ENCODE measurements around the gene VGLL4.
"Not testable (repeated sequence)": the region's sequence is repeated elsewhere in the genome, so short reads cannot be mapped to it uniquely, and the experiment has no call there.

Gene VGLL4

DNA sequence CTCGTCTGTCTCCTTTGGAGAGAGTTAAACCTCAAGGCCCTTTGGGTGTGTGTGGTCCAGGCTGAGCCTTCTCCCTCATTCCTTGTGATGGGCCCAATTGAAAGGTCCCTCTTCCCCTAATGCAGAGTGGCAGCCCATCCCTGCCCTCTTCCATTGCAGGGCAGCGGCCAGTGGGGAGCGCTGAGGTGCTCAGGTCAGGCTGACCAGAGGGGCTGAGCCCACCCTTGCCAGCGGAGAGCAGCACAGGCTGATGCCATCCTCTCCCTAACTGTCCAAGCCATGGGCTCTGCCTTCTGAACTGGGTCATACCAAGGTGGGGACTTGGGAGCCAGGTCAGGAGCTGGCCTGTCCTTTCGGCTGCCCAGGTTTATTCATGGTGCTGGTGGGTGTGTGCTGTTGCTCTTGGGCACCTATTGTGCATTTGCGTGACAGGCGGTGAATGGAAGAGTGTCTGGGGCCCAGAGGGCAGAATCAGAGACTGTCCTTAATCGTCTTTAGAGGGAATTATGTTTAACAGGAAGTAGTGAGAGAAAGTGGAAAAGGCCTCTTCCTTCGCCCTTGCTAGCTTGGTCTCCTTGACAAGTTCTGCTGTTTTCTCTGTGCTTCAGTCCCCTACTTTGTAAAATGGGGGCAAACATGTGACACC lies 96.9 kb downstream of the VGLL4 start:
- no peak for DNase-seq

DNA sequence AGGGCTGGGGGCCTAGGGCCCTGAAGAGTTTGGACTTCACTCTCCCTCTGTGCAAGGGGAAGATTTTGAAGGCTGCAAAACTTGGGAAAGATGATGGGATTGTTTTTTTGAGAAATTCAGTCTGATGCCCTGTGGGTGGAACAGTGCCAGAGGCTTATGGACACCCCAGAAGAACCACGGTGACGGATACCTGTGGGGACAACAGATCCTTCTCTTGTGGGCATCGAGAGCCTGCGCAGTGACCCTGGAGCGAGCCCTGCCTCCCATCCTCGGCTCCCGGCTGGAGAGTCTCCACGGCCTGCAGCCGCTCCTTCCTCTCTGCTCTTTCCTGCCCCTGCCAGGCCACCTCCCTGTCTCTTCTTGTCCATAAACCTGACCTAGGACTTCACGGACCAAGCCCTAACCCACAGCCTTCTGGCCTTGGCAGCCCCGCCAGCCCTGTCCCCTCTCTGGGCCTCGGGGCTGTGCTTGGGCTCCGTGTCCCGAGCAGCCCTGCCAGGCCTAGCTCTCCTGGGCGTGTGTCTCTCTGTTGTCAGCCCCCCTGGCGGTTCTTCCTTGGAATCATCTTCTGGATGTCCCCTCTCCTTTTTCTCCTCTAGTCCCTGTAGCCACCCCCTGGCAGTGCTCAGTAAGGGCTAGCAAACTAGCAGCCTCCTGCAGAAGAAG lies 98.4 kb downstream of the VGLL4 start:
- DNase-seq: no peak

DNA sequence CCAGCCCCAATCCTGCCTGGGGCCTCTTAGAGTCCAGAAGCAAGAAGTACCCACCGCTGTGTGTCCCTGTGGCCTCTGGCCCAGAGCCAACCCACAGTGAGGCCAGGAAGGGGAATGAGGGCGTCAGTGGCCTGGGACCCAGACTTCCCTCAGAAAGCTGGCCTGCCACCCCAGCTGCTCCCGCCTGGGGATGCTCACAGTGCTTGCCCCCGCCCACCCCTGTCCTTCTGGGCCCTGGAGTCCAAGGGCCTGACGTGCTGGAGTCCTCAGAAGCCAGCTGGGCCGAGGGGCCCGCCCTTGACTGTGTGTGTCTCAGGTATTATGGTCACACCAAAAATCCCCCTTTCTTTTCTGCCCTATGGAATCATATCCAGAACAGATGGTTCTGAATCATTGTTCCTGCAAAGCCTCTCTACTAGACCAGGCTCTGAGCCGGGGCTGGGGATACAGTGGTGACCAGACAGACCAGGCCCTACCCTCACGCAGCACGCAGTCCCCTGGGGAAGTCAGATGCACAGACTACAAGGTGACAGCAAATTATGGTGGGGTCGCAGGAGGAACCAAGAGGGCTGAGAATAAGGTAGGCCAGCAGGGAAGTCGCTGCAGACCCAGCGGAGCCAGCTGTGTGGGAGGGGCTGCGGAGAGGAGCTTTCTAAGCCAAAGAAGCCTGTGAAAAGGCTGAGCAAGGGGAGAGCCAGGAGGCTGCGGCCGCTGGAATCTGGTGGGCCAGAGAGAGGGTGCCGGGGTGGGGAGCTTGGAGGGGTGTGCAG lies 99.1 kb downstream of the VGLL4 start:
- DNase-seq: no peak

DNA sequence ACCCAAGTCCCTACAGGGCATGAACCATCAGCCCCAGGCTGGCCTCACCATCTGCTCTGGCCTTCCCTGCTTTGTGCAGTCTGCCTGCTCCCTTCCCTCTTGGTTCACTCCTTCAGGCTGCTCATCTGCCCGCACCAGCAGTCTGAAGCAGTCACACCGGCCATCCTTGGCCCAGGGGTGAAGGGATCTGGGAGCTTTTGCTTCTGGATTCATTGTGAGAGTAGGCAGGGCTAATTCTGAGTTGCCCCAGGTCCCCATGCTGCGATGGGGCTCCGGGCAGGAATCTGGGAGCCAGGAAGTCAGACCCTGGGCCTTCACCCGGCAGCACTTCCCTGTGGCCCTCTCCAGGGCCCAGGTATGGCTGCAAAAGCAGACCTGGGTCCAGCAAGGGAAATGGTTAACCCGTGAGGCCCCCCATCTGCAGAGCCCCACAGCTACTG lies 99.7 kb downstream of the VGLL4 start:
- DNase-seq: no peak

DNA sequence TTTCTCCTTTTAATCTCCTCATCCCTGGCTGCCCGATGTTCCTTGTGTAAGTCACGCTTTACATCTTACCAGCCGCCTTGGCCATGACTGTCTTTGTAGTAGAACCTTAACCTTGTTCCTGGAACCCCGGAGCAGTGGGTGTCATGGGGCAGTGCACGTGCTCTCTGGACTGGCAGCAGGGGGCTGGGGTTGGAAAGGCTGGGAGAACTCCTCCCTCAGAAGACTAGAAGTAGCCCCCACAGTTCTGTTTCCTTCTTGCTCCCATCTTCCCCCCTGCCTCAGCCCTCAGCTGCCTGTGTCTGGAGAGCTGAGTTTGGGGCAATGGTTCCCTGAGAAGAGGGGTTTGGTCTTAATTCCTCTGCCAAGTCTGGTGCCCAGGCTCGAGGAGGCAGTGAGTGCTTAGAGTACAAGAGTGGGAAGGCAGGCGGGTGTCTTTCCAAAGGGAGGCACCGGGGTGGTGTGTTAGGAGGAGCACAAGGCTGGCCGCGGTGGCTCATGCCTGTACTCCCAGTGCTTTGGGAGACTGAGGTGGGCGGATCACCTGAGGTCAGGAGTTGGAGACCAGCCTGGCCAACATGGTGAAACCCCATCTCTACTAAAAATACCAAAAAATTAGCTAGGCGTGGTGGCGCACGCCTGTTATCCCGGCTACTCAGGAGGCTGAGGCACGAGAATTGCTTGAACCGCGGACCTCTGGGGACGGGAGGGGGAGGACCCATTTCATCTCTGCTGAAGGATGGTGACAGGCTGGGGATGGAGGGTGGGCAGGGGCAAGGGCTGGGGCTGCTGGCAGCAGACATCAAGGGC lies 100.4 kb downstream of the VGLL4 start:
- no peak for DNase-seq

DNA sequence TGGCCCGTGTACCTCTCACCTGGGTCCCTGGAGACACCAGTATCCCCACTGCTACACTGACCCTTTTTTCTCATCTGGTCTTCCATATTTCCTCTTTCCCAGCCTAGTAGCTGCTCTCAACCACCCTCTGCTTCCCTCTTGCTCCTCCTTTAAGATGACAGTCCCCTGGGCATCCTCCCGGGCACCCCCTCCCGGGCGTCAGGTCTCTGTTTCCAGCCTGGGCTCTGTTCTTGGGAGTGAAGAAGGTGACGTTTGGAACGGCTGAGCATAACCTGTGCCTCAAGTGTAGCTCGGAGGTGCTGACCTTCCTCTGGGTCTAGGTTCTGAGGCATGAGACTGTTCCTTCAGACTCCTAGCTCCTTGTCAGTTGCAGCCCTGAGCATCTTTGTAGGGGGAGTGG lies 101.2 kb downstream of the VGLL4 start:
- no peak for DNase-seq

DNA sequence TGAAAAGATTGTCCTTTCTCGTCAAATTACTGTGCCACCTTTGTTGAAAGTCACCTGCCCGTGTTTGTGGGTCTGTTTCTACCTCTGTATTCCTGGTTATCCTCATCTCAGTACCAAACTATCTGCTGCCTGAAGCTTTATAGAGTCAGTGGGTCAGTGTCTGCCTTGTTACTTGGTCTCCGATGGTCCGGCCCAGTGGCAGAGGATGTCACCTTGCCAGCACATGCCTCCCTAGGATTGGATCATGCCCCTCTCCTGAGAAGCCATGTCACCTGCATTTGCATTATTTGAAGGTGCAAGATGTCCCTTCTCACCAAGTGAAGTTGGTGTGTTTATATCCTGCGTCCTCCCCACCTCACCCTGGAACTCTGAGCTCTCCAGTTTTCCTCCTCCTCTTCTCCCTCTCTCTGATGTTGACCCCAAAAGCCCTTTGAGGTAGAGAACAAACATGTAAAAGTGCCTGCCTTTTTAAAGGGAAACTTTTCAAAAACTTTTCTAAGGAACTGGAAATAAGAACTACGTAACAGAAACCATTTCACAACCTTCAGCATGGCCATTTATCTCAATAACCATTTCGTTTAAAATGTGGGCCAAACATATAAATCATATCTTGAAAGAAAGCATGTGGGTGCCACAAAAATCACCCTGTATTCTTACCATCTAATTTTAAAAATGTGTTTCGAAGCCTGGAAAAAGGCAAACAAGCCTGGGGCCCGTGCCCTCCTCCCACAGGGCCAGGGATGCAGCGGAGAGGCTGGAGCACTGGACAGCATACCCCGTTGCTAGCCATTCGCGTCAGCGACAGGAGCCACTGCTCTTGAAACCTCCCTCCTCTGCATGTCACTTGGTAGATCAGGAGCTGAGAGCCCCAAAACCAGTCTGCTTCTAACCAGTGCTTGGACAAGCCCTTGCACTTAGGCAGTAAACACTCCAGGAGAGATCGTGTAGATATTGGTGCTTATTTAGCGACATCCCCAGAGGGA lies 102.1 kb downstream of the VGLL4 start:
- DNase-seq: no peak

DNA sequence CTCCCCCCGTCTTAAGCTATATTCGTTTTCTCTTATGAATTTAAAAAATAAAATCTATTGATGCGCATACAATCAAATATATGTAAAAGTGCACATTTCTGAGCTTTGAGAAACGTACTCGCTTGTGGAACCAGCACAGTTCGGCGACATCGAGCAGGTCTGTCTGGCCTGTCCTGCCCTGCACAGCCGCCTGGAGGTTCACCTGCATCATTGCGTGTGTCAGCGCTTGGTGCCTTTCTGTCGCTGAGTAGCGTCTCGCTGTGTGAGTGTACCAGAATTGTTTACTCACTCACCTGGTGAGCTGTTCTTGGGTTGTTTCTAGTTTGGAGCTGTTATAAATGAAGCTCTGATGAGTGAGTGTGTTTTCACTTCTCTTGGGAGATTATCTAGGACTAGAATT lies 104.0 kb downstream of the VGLL4 start:
- DNase-seq: no peak

DNA sequence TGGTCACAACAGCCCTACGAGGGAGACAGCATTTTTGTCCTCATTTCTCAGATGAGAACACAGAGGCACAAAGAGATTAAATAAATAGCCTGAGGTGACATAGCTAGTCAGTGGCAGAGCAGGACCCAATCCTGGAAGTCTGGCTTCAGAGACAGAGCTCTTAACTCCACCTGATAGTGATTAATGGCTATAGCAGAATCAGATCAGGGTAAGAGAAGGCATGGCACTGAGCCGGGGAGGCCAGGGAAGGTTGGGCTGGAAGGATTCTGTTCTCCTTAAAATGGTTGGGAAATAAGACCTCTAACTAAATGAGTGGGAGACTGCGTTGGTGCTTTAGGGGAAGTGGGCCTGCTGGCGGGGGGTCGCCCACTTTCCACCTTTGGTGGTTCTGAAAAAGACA lies 104.5 kb downstream of the VGLL4 start:
- DNase-seq: no peak

DNA sequence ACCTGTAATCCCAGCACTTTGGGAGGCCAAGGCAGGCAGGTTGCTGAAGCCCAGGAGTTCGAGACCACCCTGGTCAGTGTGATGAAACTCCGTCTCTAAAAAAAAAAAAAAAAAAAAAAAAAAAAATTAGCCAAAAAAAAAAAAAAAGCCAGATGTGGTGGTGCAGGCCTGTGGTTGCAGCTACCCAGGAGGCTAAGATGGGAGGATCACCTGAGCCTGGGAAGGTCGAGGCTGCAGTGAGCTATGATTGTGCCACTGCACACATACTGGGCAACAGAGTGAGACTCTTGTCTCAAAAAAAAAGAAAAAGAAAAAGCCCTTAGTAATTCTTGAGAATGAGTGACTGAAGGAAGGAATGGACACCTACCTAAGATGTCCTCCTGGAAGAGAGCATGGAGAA lies 105.1 kb downstream of the VGLL4 start:
- DNase-seq: no peak

DNA sequence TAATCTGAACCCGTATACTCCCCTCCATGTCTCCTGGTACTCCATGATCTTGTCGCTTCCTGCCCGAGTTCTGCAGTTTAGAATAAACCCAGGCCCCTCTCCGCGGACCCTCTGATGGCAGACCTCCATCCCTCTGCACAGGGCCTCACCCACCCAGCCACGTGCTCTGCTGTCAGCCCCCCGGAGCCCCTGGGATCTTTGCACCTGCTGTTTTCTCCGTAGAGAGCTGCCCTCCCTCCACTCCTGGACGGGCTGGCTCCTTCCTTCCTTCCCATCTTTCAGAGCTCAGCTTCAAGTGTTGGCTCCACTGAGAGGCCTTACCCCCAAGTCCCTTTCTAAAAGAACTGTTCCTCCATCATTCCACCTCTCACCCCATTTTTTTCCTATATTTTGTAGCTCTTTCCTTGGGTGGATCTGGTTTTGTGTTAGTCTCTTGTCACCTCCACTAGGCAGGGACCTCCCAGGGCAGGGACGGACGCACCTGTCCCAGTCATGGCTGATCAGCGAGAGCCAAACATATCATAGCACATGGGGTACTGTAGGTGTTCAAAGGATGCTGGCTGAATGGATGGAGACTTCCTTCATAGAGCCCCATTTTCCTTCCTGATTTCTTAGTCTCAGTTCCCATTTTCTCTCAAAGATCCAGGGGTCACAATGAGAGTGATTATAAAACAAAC lies 106.6 kb downstream of the VGLL4 start:
- no peak for DNase-seq

DNA sequence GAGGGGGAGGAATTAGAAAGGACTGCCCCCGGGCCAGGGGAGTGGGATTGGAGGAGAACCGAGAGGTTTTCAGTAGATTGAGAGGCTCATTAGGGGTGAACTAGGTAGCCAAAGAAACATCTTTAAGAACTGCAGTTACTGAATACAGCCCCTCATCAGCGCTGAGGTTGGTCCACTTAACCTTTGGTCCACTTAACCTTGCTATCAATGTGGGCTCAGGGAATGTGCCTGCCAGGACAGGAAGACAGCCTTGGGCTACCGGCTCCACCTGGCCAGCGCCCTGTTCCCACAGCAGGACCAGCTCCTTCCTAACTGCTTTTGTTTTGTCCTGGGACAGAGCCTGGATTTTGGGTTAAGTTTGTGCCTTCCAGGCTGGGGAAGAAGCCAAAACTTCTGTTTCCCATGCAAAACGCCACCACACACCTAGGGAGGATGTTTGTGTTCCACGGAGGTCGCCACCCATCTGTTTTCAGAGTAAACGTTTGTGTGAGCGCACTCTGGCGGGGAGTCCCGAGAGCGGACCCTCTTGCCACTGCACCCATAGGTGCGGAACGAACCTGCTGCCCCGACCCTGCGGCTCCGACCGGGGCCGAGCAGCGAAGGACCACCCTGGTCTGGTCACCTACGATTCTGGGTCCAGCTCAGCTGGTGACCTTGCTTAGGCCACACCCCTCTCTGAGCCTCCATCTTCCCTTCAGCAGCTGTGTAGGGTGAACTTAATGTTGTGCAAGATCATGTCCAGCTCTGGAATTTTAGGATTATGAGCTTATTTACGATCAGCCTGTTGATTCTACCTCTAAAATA lies 107.4 kb downstream of the VGLL4 start:
- DNase-seq: no peak

DNA sequence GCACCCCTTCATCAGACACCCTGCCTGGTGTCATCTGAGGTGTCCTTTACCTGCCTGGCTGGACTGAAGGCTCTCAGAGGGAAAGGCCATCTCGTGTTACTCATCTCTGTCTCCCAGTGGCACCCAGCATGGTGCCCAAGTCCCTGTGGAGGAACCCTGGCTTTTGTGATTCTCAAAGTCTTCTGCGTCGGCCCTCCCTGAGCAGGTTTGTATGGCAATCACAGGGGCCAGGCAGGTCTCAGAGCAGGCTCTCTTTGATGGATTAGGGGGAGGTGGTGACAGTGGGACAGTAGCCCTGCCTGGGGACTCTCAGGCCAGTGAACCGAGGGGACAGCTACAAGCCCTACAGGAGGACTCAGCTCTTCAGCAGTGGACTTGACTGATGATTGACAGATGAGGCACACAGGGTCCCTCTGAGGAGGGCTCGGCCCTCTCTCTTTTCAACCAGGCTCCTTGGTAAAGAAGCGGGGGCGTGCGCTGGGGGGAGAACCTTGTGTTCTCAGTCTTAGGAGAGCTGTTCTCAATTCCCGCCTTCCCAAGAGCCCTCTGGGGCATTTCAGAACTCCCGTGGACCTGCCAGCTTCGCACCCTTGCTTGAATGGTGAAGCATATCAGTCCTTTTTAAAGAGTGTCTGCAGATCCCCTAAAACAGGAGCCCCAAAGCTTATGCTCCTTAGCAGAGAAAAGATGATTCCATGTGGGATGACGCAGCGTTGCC lies 108.3 kb downstream of the VGLL4 start:
- no peak for DNase-seq

DNA sequence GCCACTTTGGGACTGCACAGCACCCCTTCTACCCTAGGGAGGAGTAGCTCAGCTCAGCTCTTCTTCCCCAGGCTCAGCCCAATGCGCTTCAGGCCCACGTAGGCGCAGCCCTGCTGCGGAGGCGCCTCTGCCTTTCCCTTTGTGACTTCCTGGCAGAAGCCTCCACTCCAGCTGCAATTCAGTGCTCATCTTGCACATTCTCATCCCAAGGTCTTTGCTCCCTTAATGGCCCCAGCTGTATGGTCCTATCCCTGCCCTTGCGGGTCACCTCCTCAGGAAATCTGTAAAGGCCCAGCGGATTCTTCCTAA lies 109.0 kb downstream of the VGLL4 start:
- no peak for DNase-seq

DNA sequence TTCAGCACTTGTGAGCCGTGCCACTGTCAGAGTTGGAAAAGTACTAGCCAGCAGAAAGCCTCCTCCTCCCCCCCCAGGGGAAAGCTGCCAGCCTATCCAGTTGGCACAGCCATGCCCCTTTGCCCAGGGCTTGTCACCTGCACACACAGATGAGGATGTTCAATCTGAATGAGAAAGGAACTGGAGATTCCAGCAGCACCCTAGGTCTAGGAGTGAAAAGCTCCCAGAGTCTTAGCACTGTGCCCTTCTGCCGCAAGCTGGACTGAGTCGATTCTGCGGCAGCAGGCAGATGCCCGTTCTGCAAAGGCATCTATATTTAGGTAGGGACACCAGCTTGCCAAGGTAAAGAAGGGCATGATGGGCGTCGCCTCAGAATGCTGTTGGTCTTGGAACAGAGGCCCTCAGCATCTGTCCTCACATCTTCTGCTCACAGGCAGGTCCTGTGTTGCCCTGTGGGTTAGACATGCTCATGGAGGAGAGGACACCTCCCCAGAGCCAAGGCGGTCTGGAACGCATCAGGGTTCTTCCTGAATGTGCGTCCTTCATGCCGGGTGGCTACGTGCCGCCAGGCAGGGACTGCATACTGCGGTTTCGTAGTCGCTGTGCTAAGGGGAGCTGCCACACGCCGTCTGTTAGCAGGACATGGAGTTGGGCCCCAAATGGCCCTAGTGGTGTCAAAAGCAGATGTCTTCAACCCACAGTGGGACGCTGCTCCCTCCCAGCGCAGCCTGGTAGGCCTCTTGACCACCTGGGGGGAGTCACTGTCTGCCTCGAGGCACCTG lies 109.5 kb downstream of the VGLL4 start:
- DNase-seq: no peak

DNA sequence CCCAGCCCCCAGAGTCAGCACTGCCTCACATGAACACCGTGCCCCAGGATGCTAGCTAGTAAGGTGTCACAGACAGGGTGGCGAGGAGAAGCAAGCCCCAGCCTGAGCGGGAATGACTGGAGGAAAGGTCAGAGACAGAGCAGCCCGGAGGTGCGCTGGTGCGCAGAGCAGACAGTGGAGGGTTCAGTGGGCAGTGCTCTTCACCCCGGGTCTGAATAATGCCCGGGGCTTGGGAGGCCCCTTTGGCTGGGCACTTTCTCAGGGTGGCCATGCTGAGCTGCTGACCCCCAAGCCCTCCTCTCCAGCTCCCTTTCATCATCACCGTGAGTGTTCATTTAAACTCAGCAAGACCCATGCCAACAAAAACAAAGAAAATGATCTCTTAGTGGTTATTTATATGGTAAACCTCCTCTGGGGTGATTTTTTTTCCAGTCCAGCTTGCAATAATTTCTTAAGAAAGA lies 110.8 kb downstream of the VGLL4 start:
- DNase-seq: no peak

DNA sequence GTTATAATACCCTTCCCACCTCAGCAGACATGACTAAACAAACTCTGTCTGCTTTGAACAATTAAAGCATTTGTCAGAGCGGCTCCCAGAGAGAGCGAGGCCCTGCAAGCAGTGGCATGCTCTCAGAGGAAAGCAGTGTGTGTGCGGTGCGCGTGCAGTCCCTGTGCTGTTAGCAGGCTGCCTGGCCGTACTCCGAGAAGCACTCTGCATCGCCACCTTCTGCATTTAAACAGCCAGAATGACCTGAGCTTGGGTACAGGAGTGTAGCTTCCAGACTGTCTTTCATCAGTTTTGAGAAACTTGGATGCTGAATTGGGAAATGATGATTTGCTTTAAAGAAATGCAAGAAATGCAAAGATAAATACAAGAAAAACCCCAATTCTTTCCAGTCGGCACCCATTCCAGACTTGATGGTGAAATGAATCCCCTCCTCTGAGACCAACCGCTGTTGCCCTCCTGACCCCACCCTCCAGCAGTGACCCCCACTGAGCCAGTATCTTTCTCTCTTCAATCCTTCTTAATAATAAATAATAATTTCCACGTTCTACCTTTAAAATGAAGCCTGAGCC lies 113.5 kb downstream of the VGLL4 start:
- no peak for DNase-seq

DNA sequence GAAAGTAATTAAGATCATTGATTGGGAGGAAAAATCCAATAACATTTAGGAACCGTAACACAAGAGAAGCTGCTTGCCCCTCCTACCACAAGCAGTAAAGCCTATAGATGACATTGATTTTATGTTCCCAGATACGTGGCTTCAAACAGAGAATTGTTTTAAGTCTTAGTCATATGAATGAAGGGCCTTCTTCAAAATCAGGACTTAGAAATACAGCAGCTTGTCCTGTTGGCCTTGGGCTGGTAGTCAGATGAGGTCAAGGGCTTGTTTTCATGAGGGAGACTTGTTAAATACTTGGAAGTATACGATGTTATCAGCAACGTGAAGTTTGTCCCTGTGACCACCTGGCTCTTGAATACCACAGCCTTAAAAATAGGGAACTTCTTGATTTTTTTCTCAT lies 114.4 kb downstream of the VGLL4 start:
- DNase-seq: no peak

DNA sequence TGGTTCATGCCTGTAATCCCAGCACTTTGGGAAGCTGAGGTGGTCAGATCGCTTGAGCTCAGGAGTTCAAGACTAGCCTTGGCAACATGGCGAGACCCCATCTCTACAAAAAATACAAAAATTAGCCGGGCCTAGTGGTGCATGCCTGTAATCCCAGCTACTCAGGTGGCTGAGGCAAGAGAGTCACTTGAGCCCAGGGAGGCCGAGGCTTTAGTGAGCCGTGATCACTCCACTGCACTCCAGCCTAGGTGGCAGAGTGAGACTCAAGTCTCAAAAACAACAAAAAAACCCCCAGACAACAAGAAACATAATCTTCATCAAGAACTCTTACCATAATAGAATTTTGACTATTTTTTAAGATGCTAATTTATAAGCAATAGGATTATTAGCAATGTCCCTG lies 117.6 kb downstream of the VGLL4 start:
- DNase-seq: not testable (repeated sequence)

Data from NCI-H226 (cell line).